Measurements from ENCODE around the gene NELFE.
"Not testable (repeated sequence)": the region's sequence is repeated elsewhere in the genome, so short reads cannot be mapped to it uniquely, and the experiment has no call there.

NELFE gene

DNA sequence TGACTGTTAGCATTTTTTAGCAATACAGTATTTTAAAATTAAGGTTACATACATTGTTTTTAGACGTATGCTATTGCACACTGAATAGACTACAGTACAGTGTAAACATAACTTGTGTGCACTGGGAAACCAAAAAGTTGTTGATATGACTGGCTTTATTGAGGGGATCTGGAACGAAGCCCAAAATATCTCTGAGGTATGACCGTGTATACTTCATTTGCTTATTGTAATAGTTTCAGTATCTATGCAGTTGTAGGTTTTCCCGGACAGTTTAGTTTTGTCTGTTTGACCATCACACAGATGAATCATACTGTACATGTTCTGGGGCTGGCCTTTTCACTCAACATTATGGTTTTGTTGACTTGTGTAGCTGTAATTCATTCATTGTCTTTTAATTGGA, 50.0 kb downstream of the NELFE start:
- no peaks in the 10 kb centered on the region for H3K79me2 ChIP-seq (ENCODE audit: low read length)
- H3F3A ChIP-seq (ENCODE audit: insufficient read depth, low read length): peaks cover 8% of the 10 kb centered on the region
- peak; percentile 46 for DNase-seq
- H3K4me1 ChIP-seq (ENCODE audit: low read length): peaks cover 14% of the 10 kb centered on the region; the same call in 1 of the 2 replicates
- 0 out of 2 replicates have a peak overlapping the region, but pooled peaks have one; percentile 7 for H2AFZ ChIP-seq (ENCODE audit: low read length)
- peak overlapping the region; percentile 25; the same call in 1 of the 2 replicates for H3K9ac ChIP-seq (ENCODE audit: low read length)
- no peaks in the 10 kb centered on the region for H3K9me2 ChIP-seq (replicated peaks; ENCODE audit: insufficient read depth, low read length)
- H3K4me2 ChIP-seq (ENCODE audit: low read depth, low read length): peak overlapping the region; percentile 56
- H3K9me3 ChIP-seq (replicated peaks; ENCODE audit: insufficient read depth, low read length): no peaks in the 10 kb centered on the region
- no peaks in the 10 kb centered on the region for H3K36me3 ChIP-seq (replicated peaks; ENCODE audit: insufficient read depth, low read length)
- no peaks in the 10 kb centered on the region for H3K27me3 ChIP-seq (replicated peaks; ENCODE audit: insufficient read depth, low read length)
- no peaks in the 10 kb centered on the region for H4K20me1 ChIP-seq (ENCODE audit: insufficient read depth, low read length)
- H3K27ac ChIP-seq (ENCODE audit: low read length): peak overlapping the region; percentile 51; the same call in 1 of the 2 replicates
- peak overlapping the region; percentile 10; the same call in 1 of the 2 replicates for H3K4me3 ChIP-seq (ENCODE audit: low read length)
- TF ChIP-seq EZH2phosphoT487 (IDR thresholded peaks at IDR 0.05; ENCODE audit: low read length) (no peak), EZH2 (optimal IDR thresholded peaks at IDR 0.05; ENCODE audit: low read depth, low read length) (no peak)
- TF ChIP-seq, protein P1, sequence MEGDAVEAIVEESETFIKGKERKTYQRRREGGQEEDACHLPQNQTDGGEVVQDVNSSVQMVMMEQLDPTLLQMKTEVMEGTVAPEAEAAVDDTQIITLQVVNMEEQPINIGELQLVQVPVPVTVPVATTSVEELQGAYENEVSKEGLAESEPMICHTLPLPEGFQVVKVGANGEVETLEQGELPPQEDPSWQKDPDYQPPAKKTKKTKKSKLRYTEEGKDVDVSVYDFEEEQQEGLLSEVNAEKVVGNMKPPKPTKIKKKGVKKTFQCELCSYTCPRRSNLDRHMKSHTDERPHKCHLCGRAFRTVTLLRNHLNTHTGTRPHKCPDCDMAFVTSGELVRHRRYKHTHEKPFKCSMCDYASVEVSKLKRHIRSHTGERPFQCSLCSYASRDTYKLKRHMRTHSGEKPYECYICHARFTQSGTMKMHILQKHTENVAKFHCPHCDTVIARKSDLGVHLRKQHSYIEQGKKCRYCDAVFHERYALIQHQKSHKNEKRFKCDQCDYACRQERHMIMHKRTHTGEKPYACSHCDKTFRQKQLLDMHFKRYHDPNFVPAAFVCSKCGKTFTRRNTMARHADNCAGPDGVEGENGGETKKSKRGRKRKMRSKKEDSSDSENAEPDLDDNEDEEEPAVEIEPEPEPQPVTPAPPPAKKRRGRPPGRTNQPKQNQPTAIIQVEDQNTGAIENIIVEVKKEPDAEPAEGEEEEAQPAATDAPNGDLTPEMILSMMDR (IDR thresholded peaks at IDR 0.05; ENCODE audit: low read length): no peak

DNA sequence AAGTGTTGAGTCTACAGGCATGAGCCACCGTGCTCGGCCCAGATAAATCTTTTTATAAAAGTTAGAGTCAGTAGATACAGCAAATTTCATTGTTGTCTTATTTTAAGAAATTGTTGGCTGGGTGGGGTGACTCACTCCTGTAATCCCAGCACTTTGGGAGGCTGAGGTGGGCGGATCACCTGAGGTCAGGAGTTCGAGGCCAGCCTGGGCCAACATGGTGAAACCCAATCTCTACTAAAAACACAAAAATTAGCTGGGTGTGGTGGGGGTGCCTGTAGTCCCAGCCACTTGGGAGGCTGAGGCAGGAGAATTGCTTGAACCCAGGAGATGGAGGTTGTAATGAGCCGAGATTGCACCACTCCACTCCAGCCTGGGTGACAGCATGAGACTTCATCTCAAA, 50.5 kb downstream of the NELFE start:
- Histone ChIP-seq H3K4me2 (ENCODE audit: low read depth, low read length) (peak overlapping the region; percentile 56; the same call in 1 of the 2 replicates), H3K27ac (ENCODE audit: low read length) (peak overlapping the region; percentile 51; the same call in 1 of the 2 replicates), H2AFZ (ENCODE audit: low read length) (0 out of 2 replicates have a peak overlapping the region, but pooled peaks have one; percentile 7), H3K4me1 (ENCODE audit: low read length) (peaks cover 14% of the 10 kb centered on the region; the same call in 1 of the 2 replicates)
- H3K27me3 ChIP-seq (replicated peaks; ENCODE audit: insufficient read depth, low read length); H3K9me2 ChIP-seq (replicated peaks; ENCODE audit: insufficient read depth, low read length); H3K9me3 ChIP-seq (replicated peaks; ENCODE audit: insufficient read depth, low read length); H3K9ac ChIP-seq (ENCODE audit: low read length); H3K4me3 ChIP-seq (ENCODE audit: low read length); H3F3A ChIP-seq (ENCODE audit: insufficient read depth, low read length); DNase-seq; H3K79me2 ChIP-seq (ENCODE audit: low read length); H4K20me1 ChIP-seq (ENCODE audit: insufficient read depth, low read length); H3K36me3 ChIP-seq (replicated peaks; ENCODE audit: insufficient read depth, low read length): not testable (repeated sequence)

DNA sequence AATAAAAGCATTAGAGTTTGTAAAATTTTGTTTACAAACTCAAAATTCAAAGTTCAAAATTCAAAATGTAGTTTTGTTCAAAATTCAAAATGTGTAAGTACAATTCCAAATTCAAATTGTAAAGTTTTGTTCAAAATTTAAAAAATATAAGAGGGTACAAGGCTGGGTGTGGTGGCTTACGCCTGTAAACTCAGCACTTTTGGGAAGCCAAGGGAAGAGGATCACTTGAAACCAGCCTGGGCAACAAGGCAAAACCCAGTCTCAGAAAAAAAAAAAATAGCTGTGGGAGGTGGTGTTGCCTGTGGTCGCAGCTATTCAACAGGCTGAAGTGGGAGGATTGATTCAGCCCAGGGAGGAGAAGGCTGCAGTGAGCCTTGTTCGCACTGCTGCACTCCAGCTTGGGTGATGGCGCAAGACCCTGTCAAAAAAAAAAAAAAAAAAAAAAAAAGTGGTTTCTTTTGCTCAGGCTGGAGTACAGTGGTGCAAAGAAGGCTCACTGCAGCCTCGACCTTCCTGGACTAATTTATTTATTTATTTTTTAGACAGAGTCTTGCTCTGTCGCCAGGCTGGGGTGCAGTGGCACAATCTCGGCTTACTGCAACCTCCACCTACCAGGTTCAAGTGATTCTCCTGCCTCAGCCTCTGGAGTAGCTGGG, 51.5 kb downstream of the NELFE start:
- H3K4me1 ChIP-seq (ENCODE audit: low read length): peaks cover 14% of the 10 kb centered on the region; the same call in 1 of the 2 replicates
- H3K27ac ChIP-seq (ENCODE audit: low read length): no peak overlapping the region
- H3K9me2 ChIP-seq (replicated peaks; ENCODE audit: insufficient read depth, low read length): no peaks in the 10 kb centered on the region
- no peaks in the 10 kb centered on the region for H3K36me3 ChIP-seq (replicated peaks; ENCODE audit: insufficient read depth, low read length)
- TF ChIP-seq EZH2phosphoT487 (IDR thresholded peaks at IDR 0.05; ENCODE audit: low read length) (no peak), EZH2 (optimal IDR thresholded peaks at IDR 0.05; ENCODE audit: low read depth, low read length) (no peak)
- TF ChIP-seq, protein P1 (IDR thresholded peaks at IDR 0.05; ENCODE audit: low read length): no peak
- no peaks in the 10 kb centered on the region for H4K20me1 ChIP-seq (ENCODE audit: insufficient read depth, low read length)
- H3K9ac ChIP-seq (ENCODE audit: low read length): no peak overlapping the region
- no peak overlapping the region for H2AFZ ChIP-seq (ENCODE audit: low read length)
- no peaks in the 10 kb centered on the region for H3K9me3 ChIP-seq (replicated peaks; ENCODE audit: insufficient read depth, low read length)
- no peak overlapping the region for H3K4me2 ChIP-seq (ENCODE audit: low read depth, low read length)
- no peak overlapping the region for H3K4me3 ChIP-seq (ENCODE audit: low read length)
- peaks cover 16% of the 10 kb centered on the region for H3F3A ChIP-seq (ENCODE audit: insufficient read depth, low read length)
- H3K79me2 ChIP-seq (ENCODE audit: low read length): no peaks in the 10 kb centered on the region
- H3K27me3 ChIP-seq (replicated peaks; ENCODE audit: insufficient read depth, low read length): no peaks in the 10 kb centered on the region
- DNase-seq: no peak

DNA sequence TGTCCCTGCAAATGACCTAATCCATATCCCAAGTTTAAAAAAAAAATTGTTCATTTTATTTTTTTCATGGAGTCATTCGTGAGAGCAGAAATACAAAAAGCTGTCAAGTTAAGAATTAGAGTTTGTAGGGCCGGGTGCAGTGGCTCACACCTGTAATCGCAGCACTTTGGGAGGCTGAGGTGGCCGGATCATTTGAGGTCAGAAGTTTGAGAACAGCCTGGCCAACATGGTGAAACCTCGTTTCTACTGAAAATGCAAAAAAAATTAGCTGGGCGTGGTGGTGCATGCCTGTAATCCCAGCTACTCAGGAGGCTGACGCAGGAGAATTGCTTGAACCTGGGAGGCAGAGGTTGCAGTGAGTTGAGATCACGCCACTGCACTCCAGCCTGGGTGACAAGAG, 52.0 kb downstream of the NELFE start:
- not testable (repeated sequence) for H3K4me2 ChIP-seq (ENCODE audit: low read depth, low read length); DNase-seq; H3K27me3 ChIP-seq (replicated peaks; ENCODE audit: insufficient read depth, low read length); H3K4me3 ChIP-seq (ENCODE audit: low read length); H3K9me3 ChIP-seq (replicated peaks; ENCODE audit: insufficient read depth, low read length); H3K9me2 ChIP-seq (replicated peaks; ENCODE audit: insufficient read depth, low read length); H3K27ac ChIP-seq (ENCODE audit: low read length); H3K9ac ChIP-seq (ENCODE audit: low read length); H3K79me2 ChIP-seq (ENCODE audit: low read length); H3K36me3 ChIP-seq (replicated peaks; ENCODE audit: insufficient read depth, low read length); H4K20me1 ChIP-seq (ENCODE audit: insufficient read depth, low read length); H2AFZ ChIP-seq (ENCODE audit: low read length)
- peaks cover 14% of the 10 kb centered on the region; the same call in 1 of the 2 replicates for H3K4me1 ChIP-seq (ENCODE audit: low read length)
- H3F3A ChIP-seq (ENCODE audit: insufficient read depth, low read length): peaks cover 18% of the 10 kb centered on the region

Measured in MM.1S (cell line).